ENCODE data around the gene NRG4. TPM values are rescaled to one million over a fixed set of nuclear protein-coding genes. Genes with fewer than 3 reads are reported as not detected.
"Not testable (repeated sequence)": the region's sequence is repeated elsewhere in the genome, so short reads cannot be mapped to it uniquely, and the experiment has no call there.

Gene NRG4
- total and polyA plus RNA-seq, 2 of the 8 experiments (the other 6 are each of a cell fraction or from before 2014, with no cell fraction given) = 0.24 TPM; not detected in 1

DNA sequence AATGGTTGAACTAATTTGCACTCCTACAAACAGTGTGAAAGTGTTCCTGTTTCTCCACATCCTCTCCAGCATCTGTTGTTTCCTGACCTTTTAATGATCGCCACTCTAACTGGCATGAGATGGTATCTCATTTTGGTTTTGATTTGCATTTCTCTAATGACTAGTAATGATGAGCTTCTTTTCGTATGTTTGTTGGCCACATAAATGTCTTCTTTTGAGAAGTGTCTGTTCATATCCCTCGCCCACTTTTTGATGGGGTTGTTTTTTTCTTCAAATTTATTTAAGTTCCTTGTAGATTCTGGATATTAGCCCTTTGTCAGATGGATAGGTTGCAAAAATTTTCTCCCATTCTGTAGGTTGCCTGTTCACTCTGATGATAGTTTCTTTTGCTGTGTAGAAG is 101.9 kb downstream of the NRG4 start:
- H3K4me2 ChIP-seq (ENCODE audit: insufficient read depth in 1 of 2, low read depth in 2 of 2, low read length in 2 of 2); H2BK12ac ChIP-seq (ENCODE audit: low read depth, low read length); H3K9ac ChIP-seq (replicated peaks in 1 of 4; ENCODE audit: extremely low read depth in 1 of 4, low read depth in 3 of 4, low read length in 3 of 4); H4K8ac ChIP-seq (ENCODE audit: extremely low read depth, insufficient read depth, low read length); H2BK120ac ChIP-seq (replicated peaks; ENCODE audit: low read depth, low read length); H3K27ac ChIP-seq (ENCODE audit: low read depth, low read length); H4K5ac ChIP-seq (ENCODE audit: insufficient read length, low read depth, low read length); H3K4me3 ChIP-seq (ENCODE audit: extremely low read depth in 1 of 4, insufficient read depth in 2 of 4, low read depth in 3 of 4, low read length in 4 of 4); H3K27me3 ChIP-seq (replicated peaks in 1 of 4; ENCODE audit: control insufficient read depth in 3 of 4, extremely low read depth in 1 of 4, insufficient read depth in 3 of 4, low read length in 3 of 4); H2BK5ac ChIP-seq (ENCODE audit: low read depth, low read length); H3K9me3 ChIP-seq (ENCODE audit: insufficient read depth in 2 of 2, low read depth in 1 of 2, low read length in 1 of 2); H3K56ac ChIP-seq (replicated peaks; ENCODE audit: insufficient read length, low read depth, low read length); H3K4ac ChIP-seq (replicated peaks; ENCODE audit: insufficient read length, low read depth, low read length); H3K23me2 ChIP-seq (ENCODE audit: low read depth, low read length); H3K4me1 ChIP-seq (replicated peaks in 1 of 4; ENCODE audit: control insufficient read depth in 3 of 4, insufficient read depth in 4 of 4, low read length in 3 of 4); H4K20me1 ChIP-seq (replicated peaks in 1 of 2; ENCODE audit: control insufficient read depth in 1 of 2, insufficient read depth in 2 of 2, low read length in 2 of 2); H2AK5ac ChIP-seq (ENCODE audit: low read depth, low read length); H2BK20ac ChIP-seq (ENCODE audit: low read length); FAIRE-seq; H3K23ac ChIP-seq (ENCODE audit: insufficient read length); H3K18ac ChIP-seq (ENCODE audit: extremely low read depth, low read length); H4K91ac ChIP-seq (replicated peaks; ENCODE audit: insufficient read length, low read length); H2AFZ ChIP-seq (ENCODE audit: low read length); DNase-seq (ENCODE audit: low read depth in 1 of 2, low spot score in 2 of 2); H3K14ac ChIP-seq (ENCODE audit: insufficient read length); H3K79me1 ChIP-seq (ENCODE audit: low read depth, low read length); H2BK15ac ChIP-seq (ENCODE audit: low read length): not testable (repeated sequence)
- H3K36me3 ChIP-seq (ENCODE audit: control insufficient read depth in 2 of 4, insufficient read depth in 4 of 4, low read length in 3 of 4) = peaks cover 7 to 58% (median 26%) of the 10 kb centered on the region in 4 experiments; a peak in 7 of 8 replicates
- WGBS, 2 experiments (ENCODE audit: extremely low coverage in 1 of 2, insufficient coverage in 1 of 2, insufficient read length in 1 of 2, insufficient replicate concordance in 2 of 2, low coverage in 1 of 2, low lambda C conversion rate in 2 of 2, missing lambda C conversion rate in 1 of 2) = 85% methylated on average over 3 of the region's 3 CpGs; no CpG with 5 or more reads in 1 of the 2 experiments
- ChIA-PET POLR2A (ENCODE audit: partially characterized antibody) (interaction anchor here (1.0 kb wide), 1 partner anchor 31 kb away, joined by 4 read pairs; no protein-coding TSS in a partner anchor), CTCF (ENCODE audit: partially characterized antibody) (interaction anchor here (4.9 kb wide), 1 partner anchor 11 kb away, joined by 21 read pairs; no protein-coding TSS in a partner anchor)
- H3K79me2 ChIP-seq (ENCODE audit: control insufficient read depth in 1 of 2, insufficient read depth in 2 of 2, low read length in 2 of 2) = peaks cover 5 to 89% of the 10 kb centered on the region in 2 experiments
